GM19238 (cell line): ENCODE data around the gene MYOG.
A peak's percentile ranks its signal among the peaks of the same experiment; 100 is the strongest.

ENCODE experiments used
- DNase-seq: peaks from one replicate; pipeline ENCODE4 v3.0.0; 2011; ENCODE audit warnings: low spot score; ENCODE audit not compliant: insufficient read length

The MYOG gene

GRCh38 chr1:203117611-203118575 is 32.1 kb upstream of the MYOG start:
- peak; percentile 70 for DNase-seq

DNA sequence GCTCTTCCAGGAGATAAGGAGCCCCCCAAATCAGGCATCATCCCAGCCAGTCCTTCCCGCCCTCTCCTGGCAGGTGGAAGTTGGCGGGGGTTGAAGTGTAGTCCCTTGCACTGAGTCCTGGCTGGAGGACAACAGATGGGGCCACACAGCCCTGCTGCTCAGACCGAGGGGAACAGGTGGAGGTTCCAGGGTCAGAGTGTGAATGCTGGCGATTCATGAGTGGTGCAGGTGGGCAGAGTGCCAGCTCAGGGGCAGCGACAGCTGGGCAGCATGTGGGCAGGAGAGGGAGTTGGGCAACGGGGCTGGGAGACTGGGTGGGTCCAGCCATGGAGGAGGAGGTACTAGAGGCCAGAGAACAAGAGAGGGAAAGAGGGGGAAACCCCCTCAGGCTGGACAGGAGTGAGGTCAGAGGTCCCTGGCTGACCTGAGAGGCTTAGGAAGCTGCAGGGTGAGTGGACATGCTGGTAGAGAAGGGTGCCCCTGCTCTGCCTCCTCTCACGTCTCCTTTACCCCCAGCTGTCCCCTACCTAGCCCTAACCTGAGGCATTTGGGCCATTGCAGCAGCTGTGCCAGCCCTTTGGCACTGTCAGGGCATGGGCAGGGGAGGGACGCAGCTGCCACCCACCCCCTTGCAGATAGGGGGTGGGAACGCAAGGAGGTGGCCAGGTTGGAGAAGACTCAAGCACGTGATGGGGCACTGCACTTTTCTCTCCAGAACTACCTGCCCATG is 30.4 kb upstream of the MYOG start:
- DNase-seq, result no peak

GRCh38 chr1:203114202-203114601 is 28.4 kb upstream of the MYOG start:
- DNase-seq, result no peak

DNA sequence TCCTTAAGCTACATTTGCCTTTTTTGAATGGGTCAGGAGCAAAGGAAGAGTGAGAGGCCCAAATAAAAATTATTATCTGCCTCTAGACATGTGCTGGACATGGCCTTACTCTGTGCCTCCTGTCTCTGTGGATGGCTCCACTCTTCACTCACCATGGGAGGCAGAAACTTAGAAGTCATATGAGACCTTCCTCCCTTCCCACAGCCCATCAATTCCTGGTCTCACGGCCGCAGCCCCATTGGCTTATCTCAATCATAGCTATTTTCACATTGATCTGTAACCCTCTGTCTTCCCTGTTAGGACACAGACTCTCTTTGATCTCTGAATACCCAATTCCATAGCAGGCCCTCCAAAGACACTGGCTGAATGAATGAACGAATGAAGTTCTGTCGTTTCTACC is 27.5 kb upstream of the MYOG start:
- DNase-seq, result no peak

GRCh38 chr1:203112475-203112874 is 26.7 kb upstream of the MYOG start:
- DNase-seq, result no peak

- no peak for DNase-seq
These were observed 19.1 kb upstream of the MYOG start for GRCh38 chr1:203104789-203105390.

DNA sequence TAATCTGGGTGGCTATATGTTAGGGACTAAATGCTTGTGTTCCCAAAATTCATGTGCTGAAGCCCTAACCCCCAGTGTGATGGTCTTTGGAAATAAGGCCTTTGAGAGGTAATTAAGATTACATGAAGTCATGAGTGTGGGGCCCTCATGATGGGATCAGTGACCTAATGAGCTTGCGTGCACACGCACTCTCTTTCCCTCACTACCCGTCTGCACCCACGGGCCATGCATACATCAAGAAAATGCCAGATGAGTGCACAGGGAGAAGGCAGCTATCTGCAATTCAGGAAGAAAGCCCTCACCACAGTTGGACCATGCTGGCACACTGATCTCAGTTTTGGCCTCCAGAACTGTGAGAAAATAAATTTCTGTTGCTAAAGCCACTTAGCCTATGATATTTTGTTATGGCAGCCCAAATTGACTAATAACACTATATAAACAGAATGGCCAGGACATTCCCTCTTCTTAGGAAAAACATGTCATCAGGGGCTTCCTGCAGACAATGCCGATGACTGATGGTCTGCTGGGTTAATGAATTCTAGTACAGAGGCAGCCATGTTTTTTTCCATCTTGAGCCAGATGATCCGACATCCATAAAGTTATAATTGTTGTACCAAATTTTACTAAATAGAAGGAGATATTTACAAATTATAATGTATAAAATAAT is 18.1 kb upstream of the MYOG start:
- DNase-seq, result no peak

DNA sequence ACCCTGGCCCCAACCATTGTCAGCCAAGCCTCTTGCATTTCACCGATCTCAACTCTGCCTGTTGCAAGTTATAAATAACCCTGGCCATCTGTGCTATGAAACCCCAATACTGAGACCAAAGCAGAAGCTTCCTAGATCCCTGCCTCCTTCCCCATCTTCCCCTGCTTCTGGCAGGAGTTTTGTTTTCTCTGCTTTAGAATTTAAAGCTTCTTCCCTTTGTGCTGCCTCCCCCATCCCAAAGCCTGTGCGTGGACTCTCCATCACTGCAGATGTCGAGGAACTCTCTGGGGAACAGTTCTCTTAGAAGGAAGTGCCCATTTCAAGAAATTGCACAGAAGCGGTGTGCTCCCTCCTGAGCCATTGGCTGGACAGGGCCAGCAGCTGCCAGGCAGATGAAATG is 17.4 kb upstream of the MYOG start:
- no peak for DNase-seq

- no peak for DNase-seq
These were observed 16.2 kb upstream of the MYOG start for GRCh38 chr1:203101813-203102634.

DNA sequence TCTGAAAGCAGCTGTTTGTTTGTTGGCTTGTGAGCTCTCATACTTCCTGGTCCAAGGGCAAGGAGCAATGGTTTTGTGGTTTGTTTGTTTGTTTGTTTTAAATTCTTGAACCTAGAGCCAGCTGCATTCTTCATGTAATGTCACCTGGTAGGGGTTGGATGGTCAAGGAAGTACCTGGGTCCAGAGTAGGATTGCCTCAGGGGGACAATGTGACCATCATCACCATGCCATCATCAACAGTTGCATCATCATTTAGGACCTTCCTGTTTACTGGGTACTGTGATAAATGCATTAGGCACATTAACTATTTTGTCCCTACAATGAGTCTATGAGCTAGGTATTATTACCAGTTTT is 14.7 kb upstream of the MYOG start:
- no peak for DNase-seq

DNA sequence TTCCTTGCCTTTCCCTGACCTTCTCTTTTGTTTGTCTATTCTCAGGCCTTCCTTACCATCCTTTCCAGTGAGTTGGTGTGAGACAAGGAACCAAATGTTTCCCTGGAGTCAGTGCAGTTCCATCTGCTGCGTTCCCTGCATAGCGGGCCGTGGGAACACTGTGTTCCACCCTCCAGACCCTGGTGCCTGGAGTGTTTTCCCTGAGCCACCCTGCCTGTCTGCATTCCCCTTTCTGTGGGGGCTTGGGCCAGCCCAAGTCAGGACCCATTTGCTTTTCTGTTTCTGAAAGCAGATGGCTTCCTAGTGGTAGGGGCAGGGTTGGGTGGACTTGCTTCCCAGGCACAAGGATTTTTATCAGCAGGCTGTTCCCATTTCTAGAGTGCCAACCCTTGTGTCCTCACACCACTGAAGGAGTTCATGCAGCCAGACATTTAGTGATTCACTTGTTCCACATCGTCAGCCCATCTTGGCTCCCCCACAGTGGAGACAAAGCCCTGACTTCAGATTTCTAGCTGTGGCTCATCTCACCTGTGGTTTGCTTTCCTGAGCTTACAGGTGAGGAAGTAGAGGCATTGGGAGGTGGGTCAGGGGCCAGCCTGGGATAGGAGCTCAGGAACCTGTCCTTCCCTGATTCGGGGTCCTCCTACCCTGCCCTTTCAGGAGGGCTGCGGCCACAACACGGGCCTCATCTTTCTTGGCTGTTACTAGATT is 14.1 kb upstream of the MYOG start:
- DNase-seq, result no peak

GRCh38 chr1:203098914-203099520 is 13.2 kb upstream of the MYOG start:
- no peak for DNase-seq

DNA sequence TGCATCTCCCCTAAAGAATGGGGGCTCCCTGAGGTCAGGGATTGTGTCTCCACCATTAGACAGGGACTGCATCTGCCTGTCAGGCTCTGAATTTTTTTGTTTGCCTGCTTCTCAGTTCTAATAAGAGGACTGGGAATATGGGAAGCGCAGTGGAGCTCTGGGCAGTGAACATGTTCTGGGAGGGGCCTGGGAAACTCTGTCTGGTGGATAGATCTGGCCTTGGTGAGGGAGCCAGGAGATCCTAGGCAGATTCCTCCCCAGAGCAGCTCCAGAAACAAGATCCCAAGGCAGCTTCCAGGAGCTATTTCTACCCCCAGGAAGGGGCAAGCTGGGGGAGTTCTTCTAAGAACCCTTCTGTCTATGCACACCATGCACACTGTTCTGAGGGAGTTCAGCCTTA is 12.6 kb upstream of the MYOG start:
- no peak for DNase-seq

- no peak for DNase-seq
These were observed 11.2 kb upstream of the MYOG start for GRCh38 chr1:203097001-203097400.

DNA sequence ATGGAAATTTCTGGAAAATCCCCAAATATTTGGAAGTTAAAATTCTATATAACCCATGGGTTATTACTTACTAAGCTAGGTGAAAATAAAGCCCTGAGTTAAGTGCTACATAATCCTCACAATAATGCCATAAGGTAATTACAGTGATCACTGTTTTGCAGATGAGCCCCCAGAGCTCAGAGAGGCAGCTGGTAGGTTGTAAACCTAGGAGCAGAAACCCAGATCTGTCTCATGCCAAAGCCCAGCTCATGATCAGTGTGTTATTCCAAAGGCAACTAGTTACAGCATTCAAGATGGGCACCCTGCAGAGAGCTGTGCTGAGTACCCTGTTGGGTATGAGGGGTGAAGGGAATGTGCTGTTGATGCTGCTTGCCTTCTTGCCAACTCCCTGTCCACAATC is 10.8 kb upstream of the MYOG start:
- DNase-seq, result no peak

GRCh38 chr1:203095061-203095690 is 9.4 kb upstream of the MYOG start:
- no peak for DNase-seq

DNA sequence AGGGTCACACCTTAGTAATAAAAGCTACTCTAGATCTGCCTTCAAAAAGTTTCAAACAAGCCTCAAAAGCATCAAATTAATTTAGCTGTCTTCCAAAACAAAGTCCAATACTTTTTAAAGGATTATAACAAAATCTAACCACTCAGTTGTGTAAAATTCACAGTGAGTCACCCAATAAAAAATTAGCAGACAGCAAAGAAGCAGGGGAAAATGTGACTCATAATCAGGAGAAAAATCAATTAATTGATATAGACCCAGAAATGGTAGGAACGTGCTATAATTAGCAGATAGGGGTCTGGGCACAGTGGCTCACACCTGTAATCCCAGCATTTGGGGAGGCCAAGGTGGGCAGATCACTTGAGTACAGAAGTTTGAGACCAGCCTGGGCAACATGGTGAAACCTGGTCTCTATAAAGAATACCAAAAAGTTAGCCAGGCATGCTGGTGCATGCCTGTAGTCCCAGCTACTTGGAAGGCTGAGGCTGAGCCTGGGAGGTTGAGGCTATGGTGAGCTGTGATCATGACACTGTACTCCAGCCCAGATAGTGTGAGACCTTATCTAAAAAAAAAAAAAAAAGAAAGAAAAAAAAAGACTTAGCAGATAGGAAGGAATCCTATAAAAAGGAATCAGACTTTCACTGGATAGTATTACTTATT is 8.1 kb upstream of the MYOG start:
- DNase-seq, result no peak

DNA sequence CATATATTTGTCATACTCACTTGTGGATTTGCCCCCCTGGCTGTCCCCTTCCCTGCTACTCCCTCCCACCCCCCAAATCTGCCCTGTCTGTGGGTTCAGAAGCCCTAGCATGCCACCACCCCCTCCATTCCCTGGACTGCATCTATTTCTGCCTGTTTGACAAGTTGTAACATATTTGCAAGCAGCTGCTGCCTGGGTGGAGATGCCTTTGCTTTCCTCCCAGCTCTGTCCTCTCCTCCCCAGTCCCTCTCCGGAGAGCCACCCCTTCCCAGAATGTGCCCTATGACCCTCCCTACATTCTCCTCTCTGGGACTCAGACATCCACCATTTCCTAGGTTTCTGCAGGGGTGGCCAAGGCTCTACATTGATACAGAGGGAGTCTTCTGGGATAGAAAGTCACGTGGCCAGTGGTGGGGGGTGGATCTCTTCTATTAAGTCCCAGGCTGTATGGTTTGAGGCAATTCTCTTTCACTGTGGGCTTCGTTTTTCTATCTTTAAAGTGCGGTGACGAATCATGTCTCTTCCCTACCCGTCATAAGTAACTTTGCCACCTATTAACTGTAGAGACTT is 6.0 kb upstream of the MYOG start:
- no peak for DNase-seq

GRCh38 chr1:203091199-203091477 is 5.3 kb upstream of the MYOG start:
- no peak for DNase-seq
